ENCODE results near the gene TET2.

The TET2 gene

DNA sequence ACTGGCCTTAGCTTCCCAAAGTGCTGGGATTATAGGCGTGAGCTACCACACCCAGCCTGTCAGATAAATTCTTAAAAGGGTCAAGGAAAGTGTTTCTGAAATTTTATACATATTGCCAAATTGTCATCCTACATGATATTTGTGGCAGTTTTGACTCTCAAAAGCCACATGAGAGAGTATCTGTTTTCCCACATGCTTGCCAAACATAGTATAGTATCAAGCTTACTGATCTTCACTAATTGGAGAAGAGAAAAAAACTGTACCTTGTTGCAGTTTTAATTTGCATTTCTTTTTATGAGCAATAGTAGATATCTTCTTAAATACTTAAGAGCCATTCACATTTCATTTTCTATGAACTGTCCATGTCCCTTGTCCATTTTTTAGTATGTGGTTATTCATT, 83.6 kb downstream of the TET2 start:
- FAIRE-seq: no peak

DNA sequence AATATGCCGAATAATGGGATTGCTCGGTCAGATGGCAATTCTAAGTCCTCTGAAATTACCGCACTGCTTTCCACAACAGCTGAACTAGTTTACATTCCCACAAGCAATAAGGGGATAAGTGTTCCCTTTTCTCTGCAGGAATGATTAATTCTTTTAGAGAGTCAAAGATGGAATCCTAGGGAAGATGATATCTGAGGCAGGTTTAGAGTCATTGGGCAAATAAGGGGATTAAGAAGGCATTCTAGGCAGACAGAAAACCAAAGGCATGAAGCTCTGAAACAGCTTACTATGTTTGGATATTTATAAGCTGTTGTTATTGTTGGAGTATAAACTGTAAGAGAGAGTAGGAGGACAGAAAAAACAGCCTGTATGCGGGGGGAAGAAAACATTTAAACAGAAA, 85.7 kb downstream of the TET2 start:
- no peak for DNase-seq (ENCODE audit: low spot score)
- no peak for FAIRE-seq

More for the DNA sequence above, 83.6 kb downstream of the TET2 start:
- no peak for DNase-seq (ENCODE audit: low spot score)

DNA sequence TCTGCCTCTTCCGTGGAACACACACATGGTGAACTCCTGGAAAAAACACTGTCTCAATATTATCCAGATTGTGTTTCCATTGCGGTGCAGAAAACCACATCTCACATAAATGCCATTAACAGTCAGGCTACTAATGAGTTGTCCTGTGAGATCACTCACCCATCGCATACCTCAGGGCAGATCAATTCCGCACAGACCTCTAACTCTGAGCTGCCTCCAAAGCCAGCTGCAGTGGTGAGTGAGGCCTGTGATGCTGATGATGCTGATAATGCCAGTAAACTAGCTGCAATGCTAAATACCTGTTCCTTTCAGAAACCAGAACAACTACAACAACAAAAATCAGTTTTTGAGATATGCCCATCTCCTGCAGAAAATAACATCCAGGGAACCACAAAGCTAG, 87.9 kb downstream of the TET2 start:
- FAIRE-seq: no peak
- DNase-seq (ENCODE audit: low spot score): no peak

DNA sequence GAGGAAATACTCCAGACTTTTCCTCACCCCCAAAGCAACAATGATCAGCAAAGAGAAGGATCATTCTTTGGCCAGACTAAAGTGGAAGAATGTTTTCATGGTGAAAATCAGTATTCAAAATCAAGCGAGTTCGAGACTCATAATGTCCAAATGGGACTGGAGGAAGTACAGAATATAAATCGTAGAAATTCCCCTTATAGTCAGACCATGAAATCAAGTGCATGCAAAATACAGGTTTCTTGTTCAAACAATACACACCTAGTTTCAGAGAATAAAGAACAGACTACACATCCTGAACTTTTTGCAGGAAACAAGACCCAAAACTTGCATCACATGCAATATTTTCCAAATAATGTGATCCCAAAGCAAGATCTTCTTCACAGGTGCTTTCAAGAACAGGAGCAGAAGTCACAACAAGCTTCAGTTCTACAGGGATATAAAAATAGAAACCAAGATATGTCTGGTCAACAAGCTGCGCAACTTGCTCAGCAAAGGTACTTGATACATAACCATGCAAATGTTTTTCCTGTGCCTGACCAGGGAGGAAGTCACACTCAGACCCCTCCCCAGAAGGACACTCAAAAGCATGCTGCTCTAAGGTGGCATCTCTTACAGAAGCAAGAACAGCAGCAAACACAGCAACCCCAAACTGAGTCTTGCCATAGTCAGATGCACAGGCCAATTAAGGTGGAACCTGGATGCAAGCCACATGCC, 89.7 kb downstream of the TET2 start:
- DNase-seq (ENCODE audit: low spot score) (no peak), FAIRE-seq (no peak)

DNA sequence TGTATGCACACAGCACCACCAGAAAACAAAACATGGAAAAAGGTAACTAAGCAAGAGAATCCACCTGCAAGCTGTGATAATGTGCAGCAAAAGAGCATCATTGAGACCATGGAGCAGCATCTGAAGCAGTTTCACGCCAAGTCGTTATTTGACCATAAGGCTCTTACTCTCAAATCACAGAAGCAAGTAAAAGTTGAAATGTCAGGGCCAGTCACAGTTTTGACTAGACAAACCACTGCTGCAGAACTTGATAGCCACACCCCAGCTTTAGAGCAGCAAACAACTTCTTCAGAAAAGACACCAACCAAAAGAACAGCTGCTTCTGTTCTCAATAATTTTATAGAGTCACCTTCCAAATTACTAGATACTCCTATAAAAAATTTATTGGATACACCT, 90.2 kb downstream of the TET2 start:
- no peak for FAIRE-seq
- DNase-seq (ENCODE audit: low spot score): no peak

DNA sequence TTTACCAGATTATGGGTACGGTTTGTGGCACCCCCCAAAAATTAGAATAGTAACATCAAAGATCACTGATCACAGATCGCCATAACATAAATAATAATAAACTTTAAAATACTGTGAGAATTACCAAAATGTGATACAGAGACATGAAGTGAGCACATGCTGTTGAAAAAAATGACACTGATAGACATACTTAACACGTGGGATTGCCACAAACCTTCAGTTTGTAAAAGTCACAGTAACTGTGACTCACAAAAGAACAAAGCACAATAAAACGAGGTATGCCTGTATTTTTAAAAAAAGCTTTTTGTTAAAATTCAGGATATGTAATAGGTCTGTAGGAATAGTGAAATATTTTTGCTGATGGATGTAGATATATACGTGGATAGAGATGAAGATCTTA, 93.4 kb downstream of the TET2 start:
- DNase-seq (ENCODE audit: low spot score) (no peak), FAIRE-seq (no peak)

DNA sequence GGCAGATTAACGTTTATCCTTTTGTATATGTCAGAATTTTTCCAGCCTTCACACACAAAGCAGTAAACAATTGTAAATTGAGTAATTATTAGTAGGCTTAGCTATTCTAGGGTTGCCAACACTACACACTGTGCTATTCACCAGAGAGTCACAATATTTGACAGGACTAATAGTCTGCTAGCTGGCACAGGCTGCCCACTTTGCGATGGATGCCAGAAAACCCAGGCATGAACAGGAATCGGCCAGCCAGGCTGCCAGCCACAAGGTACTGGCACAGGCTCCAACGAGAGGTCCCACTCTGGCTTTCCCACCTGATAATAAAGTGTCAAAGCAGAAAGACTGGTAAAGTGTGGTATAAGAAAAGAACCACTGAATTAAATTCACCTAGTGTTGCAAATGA, 94.8 kb downstream of the TET2 start:
- no peak for FAIRE-seq
- no peak for DNase-seq (ENCODE audit: low spot score)

DNA sequence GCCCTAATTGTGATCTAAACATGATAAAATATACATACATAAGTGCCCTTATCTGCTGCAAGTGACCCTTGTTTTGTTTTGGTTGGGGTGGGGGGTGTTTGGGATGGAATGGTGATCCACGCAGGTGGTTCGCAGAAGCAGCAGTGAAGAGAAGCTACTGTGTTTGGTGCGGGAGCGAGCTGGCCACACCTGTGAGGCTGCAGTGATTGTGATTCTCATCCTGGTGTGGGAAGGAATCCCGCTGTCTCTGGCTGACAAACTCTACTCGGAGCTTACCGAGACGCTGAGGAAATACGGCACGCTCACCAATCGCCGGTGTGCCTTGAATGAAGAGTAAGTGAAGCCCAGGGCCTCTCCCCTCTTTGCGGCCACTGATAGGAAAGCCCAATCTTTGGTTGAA, 96.8 kb downstream of the TET2 start:
- DNase-seq (ENCODE audit: low spot score) (no peak), FAIRE-seq (no peak)

DNA sequence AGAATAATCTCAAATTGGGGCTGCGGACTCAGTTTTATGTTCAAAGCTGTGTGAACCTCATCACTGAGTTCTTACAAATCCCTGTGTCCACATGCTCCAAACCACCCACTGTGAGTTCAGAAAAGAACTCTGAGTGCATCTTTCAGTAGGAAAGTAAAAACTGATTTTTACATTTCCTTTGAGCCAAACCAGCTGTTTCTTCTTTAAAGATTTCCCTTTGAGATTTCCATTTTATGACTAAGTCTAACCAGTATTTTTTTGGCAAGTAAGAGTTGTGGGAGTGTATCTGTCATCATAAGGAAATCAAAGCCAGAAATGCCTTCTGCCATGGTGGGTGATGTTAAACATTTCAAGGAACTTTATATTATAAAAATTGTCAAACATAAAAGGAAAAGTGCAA, 100.0 kb downstream of the TET2 start:
- FAIRE-seq (no peak), DNase-seq (ENCODE audit: low spot score) (no peak)

DNA sequence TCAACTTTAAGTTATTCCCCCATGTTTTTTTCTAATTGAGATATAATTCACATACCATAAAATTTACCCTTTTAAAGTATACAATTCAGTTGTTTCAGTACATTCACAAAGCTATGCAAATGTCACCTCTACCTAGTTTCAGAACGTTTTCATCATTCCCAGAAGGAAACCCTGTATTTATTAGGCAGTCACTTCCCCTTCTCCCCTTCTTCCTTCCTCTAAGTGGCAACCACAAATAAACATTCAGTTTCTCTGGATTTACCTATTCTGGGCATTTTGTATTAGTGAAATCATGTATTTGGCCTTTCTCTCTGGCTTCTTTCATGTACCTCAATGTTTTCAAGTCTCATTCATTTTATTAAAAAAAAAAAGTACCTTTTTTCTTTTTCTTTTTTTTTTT, 101.9 kb downstream of the TET2 start:
- no peak for FAIRE-seq

DNA sequence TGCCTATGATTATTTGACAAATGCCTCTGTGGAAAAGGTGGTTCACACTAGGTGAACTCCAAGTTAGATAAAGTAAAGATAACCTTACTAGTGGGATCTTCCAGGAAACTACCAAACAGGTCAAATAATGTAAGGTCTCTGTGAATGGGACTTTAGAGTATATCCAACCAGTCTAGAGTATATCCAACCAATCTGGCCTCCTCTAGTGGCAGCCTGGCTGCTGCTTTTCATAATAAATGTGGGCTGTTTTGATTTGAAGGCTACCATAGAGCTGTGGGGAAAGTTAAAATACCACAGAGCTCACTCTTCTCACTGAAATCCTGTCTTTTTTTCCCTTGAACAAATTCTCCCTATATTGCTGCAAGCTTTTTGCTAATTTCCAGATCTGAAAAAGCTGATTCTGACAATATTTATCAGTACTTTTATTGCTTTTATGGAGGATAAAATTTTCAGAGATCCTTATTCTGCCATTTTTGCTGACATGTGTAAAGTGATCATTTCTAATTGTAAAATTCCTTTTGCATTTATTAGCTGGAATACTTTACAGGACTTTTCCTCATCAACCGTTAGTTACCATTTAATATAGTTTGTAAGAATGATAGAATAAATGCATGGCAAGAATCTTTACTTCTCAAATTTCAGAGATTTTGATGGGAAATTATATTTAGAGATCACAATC, 111.3 kb downstream of the TET2 start:
- no peak for FAIRE-seq
- DNase-seq (ENCODE audit: low spot score): no peak

More for the DNA sequence above, 101.9 kb downstream of the TET2 start:
- no peak for DNase-seq (ENCODE audit: low spot score)

DNA sequence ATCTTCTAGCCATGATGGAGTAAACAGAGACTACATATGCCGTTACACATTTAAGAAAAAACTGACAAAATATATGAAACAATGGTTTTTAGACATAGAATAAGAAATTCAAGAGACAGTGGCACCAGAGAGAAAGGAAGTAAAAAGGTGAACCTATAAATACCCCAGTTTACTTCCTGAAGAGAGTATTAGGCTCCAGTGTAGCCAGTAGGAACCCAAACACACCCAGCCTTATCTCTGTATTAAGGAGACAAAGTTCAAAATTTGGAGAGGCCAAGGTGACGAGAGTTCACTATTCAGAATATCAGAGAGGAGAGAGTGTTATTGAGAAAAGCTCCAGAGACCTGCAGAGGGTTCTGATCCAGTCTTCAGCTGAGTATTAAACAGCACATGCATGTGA, 119.0 kb downstream of the TET2 start:
- no peak for DNase-seq (ENCODE audit: low spot score)
- FAIRE-seq: no peak

DNA sequence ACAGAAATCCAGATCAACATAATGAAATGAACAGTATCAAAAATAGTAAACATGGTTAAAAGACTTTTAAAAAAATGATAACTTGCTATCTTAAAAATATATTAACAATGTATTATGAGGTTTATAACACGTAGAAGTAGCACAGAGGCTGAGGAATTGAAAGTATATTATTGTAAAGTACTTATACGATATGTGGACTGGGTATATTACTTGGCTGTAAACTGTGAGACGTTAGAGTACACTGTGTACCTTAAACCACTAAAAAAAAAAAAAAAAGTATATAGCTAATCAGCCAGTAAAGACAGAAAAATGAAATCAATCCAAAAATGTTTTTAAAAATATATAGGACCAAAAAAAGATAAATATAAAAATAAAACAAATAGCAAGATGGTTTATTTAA, 120.6 kb downstream of the TET2 start:
- DNase-seq (ENCODE audit: low spot score) (no peak), FAIRE-seq (no peak)

DNA sequence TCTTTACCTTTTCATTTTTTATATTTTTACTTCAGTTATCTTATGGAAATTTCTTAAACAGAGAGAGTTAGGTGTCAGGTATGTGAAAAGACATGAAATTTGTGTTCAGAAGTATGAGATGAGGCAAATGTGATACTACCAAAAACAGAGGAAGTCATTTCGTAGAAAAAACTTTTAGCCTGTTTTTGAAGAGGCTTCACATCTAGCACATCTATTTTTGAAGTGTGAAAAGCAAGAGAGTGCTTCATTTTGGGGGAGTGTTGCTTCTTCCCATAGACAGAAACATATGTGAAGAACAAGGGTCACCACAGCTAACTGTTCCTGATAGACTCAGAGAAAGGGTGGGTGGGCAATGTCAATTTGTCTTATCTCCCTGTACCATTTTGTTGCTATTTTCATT, 125.3 kb downstream of the TET2 start:
- FAIRE-seq (no peak), DNase-seq (ENCODE audit: low spot score) (no peak)

DNA sequence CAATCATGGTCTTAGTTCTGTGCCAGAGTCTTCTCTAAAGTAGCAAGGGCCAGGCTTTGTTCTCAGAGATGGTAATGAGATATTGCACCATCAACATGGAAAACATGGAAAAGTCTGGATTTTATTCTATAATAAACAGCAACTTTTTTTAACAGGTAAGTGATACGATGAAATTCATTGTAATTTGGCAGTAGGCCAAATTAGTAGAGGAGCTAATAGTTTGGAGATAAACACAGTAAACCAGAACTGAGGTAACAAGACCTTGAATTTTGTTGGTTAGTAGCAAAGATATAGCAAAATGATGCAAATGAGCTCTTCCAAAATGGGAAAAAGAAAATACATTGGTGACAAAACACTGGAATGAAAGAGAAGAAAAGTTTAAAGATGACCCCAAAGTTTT, 126.6 kb downstream of the TET2 start:
- DNase-seq (ENCODE audit: low spot score) (no peak), FAIRE-seq (no peak)

DNA sequence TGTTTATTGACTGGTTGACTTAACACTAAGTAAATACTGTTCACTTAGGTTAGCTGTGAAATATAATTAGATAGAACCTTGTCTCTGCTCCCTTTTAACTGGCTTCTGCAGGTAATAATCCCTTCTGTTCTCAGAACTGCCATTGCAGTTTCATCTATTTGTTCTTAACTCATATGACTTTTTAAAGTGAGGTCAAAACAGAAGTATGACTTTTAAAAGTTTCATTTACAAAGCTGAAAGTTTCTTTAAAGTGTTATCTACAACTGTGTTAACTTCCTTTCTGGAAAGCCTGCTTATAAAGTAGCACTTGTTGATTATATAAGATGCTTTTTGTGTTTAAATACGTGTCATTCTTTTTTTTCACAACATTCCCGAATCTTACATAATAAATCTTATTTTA, 127.4 kb downstream of the TET2 start:
- DNase-seq (ENCODE audit: low spot score) (no peak), FAIRE-seq (no peak)

DNA sequence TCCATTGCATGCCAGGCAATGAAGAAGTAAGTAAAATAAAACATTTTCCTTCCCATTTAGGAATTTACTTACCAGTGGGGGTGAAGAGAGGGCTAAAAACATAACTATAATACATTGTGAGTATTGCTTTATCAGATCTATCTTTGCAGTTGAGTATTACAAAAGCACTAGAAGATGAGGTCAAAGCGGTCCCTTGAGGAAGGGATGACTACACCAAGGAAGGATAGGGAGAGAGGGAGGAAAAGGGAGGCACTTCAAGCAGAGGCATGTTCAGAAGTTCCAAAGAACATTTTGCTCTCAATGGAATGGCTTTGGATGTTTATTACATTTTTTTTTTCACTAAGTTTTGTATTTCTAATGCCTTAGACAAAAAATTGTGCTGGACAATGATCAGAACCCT, 127.8 kb downstream of the TET2 start:
- FAIRE-seq (no peak), DNase-seq (ENCODE audit: low spot score) (no peak)

DNA sequence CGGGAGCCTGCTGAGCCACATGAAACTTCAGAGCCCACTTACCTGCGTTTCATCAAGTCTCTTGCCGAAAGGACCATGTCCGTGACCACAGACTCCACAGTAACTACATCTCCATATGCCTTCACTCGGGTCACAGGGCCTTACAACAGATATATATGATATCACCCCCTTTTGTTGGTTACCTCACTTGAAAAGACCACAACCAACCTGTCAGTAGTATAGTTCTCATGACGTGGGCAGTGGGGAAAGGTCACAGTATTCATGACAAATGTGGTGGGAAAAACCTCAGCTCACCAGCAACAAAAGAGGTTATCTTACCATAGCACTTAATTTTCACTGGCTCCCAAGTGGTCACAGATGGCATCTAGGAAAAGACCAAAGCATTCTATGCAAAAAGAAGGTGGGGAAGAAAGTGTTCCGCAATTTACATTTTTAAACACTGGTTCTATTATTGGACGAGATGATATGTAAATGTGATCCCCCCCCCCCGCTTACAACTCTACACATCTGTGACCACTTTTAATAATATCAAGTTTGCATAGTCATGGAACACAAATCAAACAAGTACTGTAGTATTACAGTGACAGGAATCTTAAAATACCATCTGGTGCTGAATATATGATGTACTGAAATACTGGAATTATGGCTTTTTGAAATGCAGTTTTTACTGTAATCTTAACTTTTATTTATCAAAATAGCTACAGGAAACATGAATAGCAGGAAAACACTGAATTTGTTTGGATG, 129.9 kb downstream of the TET2 start:
- FAIRE-seq (no peak), DNase-seq (ENCODE audit: low spot score) (no peak)

DNA sequence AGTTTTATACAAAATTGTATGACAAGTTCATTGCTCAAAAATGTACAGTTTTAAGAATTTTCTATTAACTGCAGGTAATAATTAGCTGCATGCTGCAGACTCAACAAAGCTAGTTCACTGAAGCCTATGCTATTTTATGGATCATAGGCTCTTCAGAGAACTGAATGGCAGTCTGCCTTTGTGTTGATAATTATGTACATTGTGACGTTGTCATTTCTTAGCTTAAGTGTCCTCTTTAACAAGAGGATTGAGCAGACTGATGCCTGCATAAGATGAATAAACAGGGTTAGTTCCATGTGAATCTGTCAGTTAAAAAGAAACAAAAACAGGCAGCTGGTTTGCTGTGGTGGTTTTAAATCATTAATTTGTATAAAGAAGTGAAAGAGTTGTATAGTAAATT, 131.0 kb downstream of the TET2 start:
- DNase-seq (ENCODE audit: low spot score) (no peak), FAIRE-seq (no peak)

DNA sequence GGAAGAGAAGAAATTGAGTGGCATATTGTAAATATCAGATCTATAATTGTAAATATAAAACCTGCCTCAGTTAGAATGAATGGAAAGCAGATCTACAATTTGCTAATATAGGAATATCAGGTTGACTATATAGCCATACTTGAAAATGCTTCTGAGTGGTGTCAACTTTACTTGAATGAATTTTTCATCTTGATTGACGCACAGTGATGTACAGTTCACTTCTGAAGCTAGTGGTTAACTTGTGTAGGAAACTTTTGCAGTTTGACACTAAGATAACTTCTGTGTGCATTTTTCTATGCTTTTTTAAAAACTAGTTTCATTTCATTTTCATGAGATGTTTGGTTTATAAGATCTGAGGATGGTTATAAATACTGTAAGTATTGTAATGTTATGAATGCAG, 132.6 kb downstream of the TET2 start:
- DNase-seq (ENCODE audit: low spot score): no peak
- no peak for FAIRE-seq

DNA sequence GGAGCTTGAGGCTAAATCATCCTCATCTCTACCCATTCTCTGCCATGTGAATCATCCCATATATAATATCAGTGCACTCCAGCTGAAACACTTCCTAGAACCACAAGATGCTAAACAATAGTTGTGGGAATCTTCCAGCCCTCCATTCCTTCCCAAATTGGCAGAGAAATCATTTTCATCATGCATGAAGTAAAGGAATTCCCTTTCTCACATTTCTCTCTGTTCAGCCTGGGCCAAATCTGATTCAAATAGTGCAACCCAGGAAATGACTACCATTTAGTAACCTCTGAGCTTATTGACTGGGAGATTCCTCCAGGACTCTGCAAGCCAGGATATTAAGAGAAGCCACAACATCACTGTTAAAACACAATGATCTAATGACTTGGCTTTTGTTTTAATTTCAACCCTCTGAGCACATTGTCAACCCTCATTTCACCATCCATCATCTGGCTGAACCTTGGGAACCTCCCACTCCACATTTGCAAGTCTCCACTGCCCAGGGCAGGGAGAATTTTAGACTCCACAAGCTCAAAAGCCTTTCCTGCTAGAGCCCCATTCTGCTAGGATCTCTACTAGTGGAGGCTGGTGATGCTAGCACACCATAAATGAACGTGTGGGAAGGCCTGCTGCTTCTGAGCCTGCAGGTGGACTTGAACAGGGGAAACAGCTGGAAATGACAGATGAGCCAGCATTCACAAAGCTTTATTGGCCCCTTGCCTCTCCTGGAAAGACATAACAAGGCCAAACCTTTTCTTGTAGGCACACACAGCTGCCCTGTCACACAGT, 133.9 kb downstream of the TET2 start:
- FAIRE-seq: no peak

DNA sequence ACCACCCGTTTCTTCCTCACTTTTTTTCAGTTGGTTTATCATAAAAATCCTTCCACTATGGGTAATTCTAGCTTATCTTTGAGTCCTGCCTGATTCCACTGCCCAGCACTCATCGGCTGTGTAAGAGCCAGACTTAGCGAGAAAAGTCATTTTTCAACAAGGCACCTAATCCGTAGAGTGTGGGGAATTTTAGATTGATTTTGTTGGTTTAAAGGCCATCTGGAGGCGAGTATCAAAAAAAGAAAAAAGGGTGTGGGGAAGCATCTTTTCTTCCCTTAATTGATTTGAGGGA, 134.4 kb downstream of the TET2 start:
- no peak for FAIRE-seq
- no peak for DNase-seq (ENCODE audit: low spot score)

More for the DNA sequence above, 133.9 kb downstream of the TET2 start:
- DNase-seq (ENCODE audit: low spot score): no peak
